ENCODE measurements around the gene COL23A1. TPM values are rescaled to one million over a fixed set of nuclear protein-coding genes. Genes with fewer than 3 reads are reported as not detected.

The COL23A1 gene
- total RNA-seq, 4 donors from 2014 or later = 0.44 to 0.65 (median 0.57) TPM; not detected in 1

DNA sequence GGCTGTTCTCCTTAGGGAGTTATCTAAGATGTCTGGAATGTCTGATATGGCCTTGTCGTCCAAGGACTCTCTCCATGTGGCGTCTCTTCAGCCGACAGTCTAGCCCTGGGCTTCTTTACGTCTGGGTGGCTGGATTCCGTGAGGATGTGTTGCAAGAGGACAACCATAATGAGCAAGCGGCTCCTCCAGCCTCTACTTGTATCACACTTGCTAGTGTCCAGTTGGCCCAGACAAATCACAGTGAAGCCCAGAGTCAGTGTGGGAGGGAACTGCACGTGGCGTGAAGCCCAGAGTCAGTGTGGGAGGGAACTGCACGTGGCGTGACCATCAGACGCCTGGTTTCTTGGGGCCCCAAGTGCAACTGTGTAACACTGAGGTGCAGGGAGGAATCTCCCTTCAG lies 61.1 kb downstream of the COL23A1 start:
- no peak for TF ChIP-seq CTCF (IDR thresholded peaks at IDR 0.05; ENCODE audit: low read depth)

GRCh38 chr5:178527458-178528307 lies 62.5 kb downstream of the COL23A1 start:
- TF ChIP-seq CTCF (IDR thresholded peaks at IDR 0.05; ENCODE audit: low read depth) = no peak

GRCh38 chr5:178526773-178527457 lies 63.3 kb downstream of the COL23A1 start:
- TF ChIP-seq CTCF (IDR thresholded peaks at IDR 0.05; ENCODE audit: low read depth) = no peak

GRCh38 chr5:178525906-178526732 lies 64.1 kb downstream of the COL23A1 start:
- TF ChIP-seq CTCF (IDR thresholded peaks at IDR 0.05; ENCODE audit: low read depth) = no peak

GRCh38 chr5:178524093-178524882 lies 65.9 kb downstream of the COL23A1 start:
- no peak for TF ChIP-seq CTCF (IDR thresholded peaks at IDR 0.05; ENCODE audit: low read depth)

GRCh38 chr5:178522361-178522760 lies 67.8 kb downstream of the COL23A1 start:
- TF ChIP-seq CTCF (IDR thresholded peaks at IDR 0.05; ENCODE audit: low read depth) = no peak
